T-cell (primary cell): ENCODE measurements around the gene C1QTNF6. TPM values are rescaled to one million over a fixed set of nuclear protein-coding genes. Genes with fewer than 3 reads are reported as not detected.
A peak's percentile ranks its signal among the peaks of the same experiment; 100 is the strongest.

Source experiments
- ATAC-seq, 4 experiments: fragments of 200-7000 bp in 3 of 4; fragments of 150-1000 bp in 1 of 4; cut with Tn5 transposase; replicated peaks in 1 of 4; 1 replicate in 3 of 4; 2 replicates in 1 of 4; pipeline ENCODE4 v1.10.0; 2021; ENCODE audit warnings: moderate library complexity in 3 of 4, mild to moderate bottlenecking in 2 of 4, moderate number of reproducible peaks in 1 of 4
- CTCF ChIA-PET, 2 donors: fragments of 300-600 bp; sonication (Branson Sonifier 250); formaldehyde crosslinking; loops; one replicate each; lab custom pipeline; 2022; ENCODE audit warnings: antibody characterized with exemption in 2 of 2; lab: Charles Lee
- POLR2A ChIA-PET, 2 donors: fragments of 300-600 bp; sonication (Branson Sonifier 250); formaldehyde crosslinking; loops; one replicate each; lab custom pipeline; 2022; ENCODE audit warnings: antibody characterized with exemption in 2 of 2; lab: Charles Lee
- DNase-seq, 35 experiments: peaks; one replicate each; pipeline versions ENCODE4 v3.0.0 to v3.0.0-alpha.2; 2013 to 2023
- H3K27ac ChIP-seq: one replicate; pipeline ENCODE4 v1.5.1; 2013; ENCODE audit warnings: low read length
- H3K27me3 ChIP-seq, 2 experiments: replicated peaks in 1 of 2; 1 replicate in 1 of 2; 2 replicates in 1 of 2; pipeline versions ENCODE4 v1.6.1 to v1.7.0; 2013; ENCODE audit warnings: low read length in 1 of 2, mixed read lengths in 1 of 2; ENCODE audit not compliant: control insufficient read depth in 2 of 2, insufficient read depth in 2 of 2; ENCODE audit errors: extremely low read depth in 1 of 2
- H3K36me3 ChIP-seq, 2 donors: 1 replicate in 1 of 2; 2 replicates in 1 of 2; pipeline versions ENCODE4 v1.6.1 to v1.7.0; 2013; ENCODE audit warnings: low read length in 1 of 2; ENCODE audit not compliant: control insufficient read depth in 2 of 2, insufficient read depth in 1 of 2; ENCODE audit errors: extremely low read depth in 1 of 2
- H3K4me1 ChIP-seq, 2 experiments: 1 replicate in 1 of 2; 2 replicates in 1 of 2; pipeline versions ENCODE4 v1.6.1 to v1.7.0; 2013; ENCODE audit warnings: low read length in 2 of 2, mixed read lengths in 1 of 2; ENCODE audit not compliant: insufficient read depth in 2 of 2, control insufficient read depth in 1 of 2; ENCODE audit errors: extremely low read depth in 1 of 2
- H3K4me3 ChIP-seq, 2 donors: 1 replicate in 1 of 2; 2 replicates in 1 of 2; pipeline versions ENCODE4 v1.5.1 to v1.7.0; 2013; ENCODE audit warnings: mild to moderate bottlenecking in 2 of 2, low read length in 1 of 2, moderate library complexity in 1 of 2; ENCODE audit not compliant: control insufficient read depth in 1 of 2; ENCODE audit errors: extremely low read depth in 1 of 2
- H3K9me3 ChIP-seq: 2 replicates; pipeline ENCODE4 v1.7.0; 2013
- H3K27ac Mint-ChIP-seq, 2 donors: one replicate each; pipeline ENCODE4 v1.8.0; 2020 to 2021; ENCODE audit warnings: mild to moderate bottlenecking in 2 of 2, mixed read lengths in 2 of 2
- H3K27me3 Mint-ChIP-seq, 2 donors: one replicate each; pipeline ENCODE4 v1.8.0; 2021 to 2022; ENCODE audit warnings: mixed read lengths in 2 of 2
- H3K36me3 Mint-ChIP-seq: one replicate; pipeline ENCODE4 v1.8.0; 2021; ENCODE audit warnings: mixed read lengths
- H3K4me1 Mint-ChIP-seq, 3 donors: one replicate each; pipeline ENCODE4 v1.8.0; 2020 to 2022; ENCODE audit warnings: mixed read lengths in 3 of 3, mild to moderate bottlenecking in 1 of 3
- H3K4me3 Mint-ChIP-seq, 3 donors: one replicate each; pipeline ENCODE4 v1.8.0; 2020 to 2022; ENCODE audit warnings: mild to moderate bottlenecking in 3 of 3, mixed read lengths in 3 of 3, moderate library complexity in 3 of 3
- H3K9me3 Mint-ChIP-seq, 3 donors: one replicate each; pipeline ENCODE4 v1.8.0; 2020 to 2022; ENCODE audit warnings: mixed read lengths in 3 of 3
- WGBS: methylation state at CpG from one replicate; pipeline ENCODE4 v1.1.5; 2013; ENCODE audit warnings: missing lambda C conversion rate; ENCODE audit not compliant: insufficient coverage; 5-methylcytosine and 5-hydroxymethylcytosine counted together
- total RNA-seq, 35 experiments: library from RNA in 6 of 35; stranded (reverse) in 6 of 35; fragments of 120-200 nt in 1 of 35; gene quantifications; one replicate each; pipeline versions ENCODE4 v1.2.1 to v1.2.4 and lab custom pipeline; 2013 to 2026

The C1QTNF6 gene
- total RNA-seq, 5 donors from 2014 or later (not counting 1 experiment from before 2014, with no cell fraction given), result 9.0 to 26.4 (median 22.0) TPM

GRCh38 chr22:37167176-37167980, 20.7 kb downstream of the C1QTNF6 start:
- peak overlapping the region; percentile 45 for H3K27ac ChIP-seq
- H3K9me3 ChIP-seq, result no peaks in the 10 kb centered on the region
- DNase-seq (no peak), ATAC-seq (no peak)
- H3K27me3 Mint-ChIP-seq, result no peaks in the 10 kb centered on the region
- CTCF ChIA-PET, result interaction anchor here (0.9 to 4.1 kb wide), 5 partner anchors 31 to 88 kb away, joined by 3 to 20 read pairs (median 3); no protein-coding TSS in a partner anchor
- POLR2A ChIA-PET, result no interaction called here
- H3K4me3 ChIP-seq, result peak overlapping the region in 1 of 2 donors; percentile 31
- H3K9me3 Mint-ChIP-seq, result no peaks in the 10 kb centered on the region
- H3K4me1 ChIP-seq, result peaks cover 18 to 87% of the 10 kb centered on the region in 2 experiments
- peak overlapping the region; percentile 96 to 97 for H3K27ac Mint-ChIP-seq
- no peaks in the 10 kb centered on the region for H3K36me3 ChIP-seq
- H3K4me1 Mint-ChIP-seq, result peaks cover 77 to 91% (median 90%) of the 10 kb centered on the region in 3 donors
- no peaks in the 10 kb centered on the region for H3K27me3 ChIP-seq
- peak overlapping the region; percentile 74 to 85 (median 82) for H3K4me3 Mint-ChIP-seq
- 70% methylated on average over 11 of the region's 17 CpGs for WGBS
- no peaks in the 10 kb centered on the region for H3K36me3 Mint-ChIP-seq

- peak overlapping the region; percentile 45 for H3K27ac ChIP-seq
- ChIA-PET CTCF (interaction anchor here (0.7 to 4.1 kb wide), 7 partner anchors 31 to 391 kb away, joined by 3 to 20 read pairs (median 5); partner anchors contain the start of gene IFT27 (in 1 of the 2)), POLR2A (no interaction called here)
- Mint-ChIP-seq H3K9me3 (no peaks in the 10 kb centered on the region), H3K4me1 (peaks cover 84 to 97% (median 94%) of the 10 kb centered on the region in 3 donors), H3K27me3 (no peaks in the 10 kb centered on the region), H3K36me3 (no peaks in the 10 kb centered on the region), H3K27ac (peak overlapping the region; percentile 96 to 97), H3K4me3 (peak overlapping the region; percentile 74 to 85 (median 82))
- H3K9me3 ChIP-seq, result no peaks in the 10 kb centered on the region
- DNase-seq (peak; percentile 54 to 92 (median 78)), ATAC-seq (peak; percentile 60 to 76 (median 68))
- H3K27me3 ChIP-seq, result no peaks in the 10 kb centered on the region
- peaks cover 20 to 94% of the 10 kb centered on the region in 2 experiments for H3K4me1 ChIP-seq
- 9% methylated on average over 12 of the region's 13 CpGs for WGBS
- H3K4me3 ChIP-seq, result peak overlapping the region in 1 of 2 donors; percentile 31
- no peaks in the 10 kb centered on the region for H3K36me3 ChIP-seq
These were observed 21.4 kb downstream of the C1QTNF6 start for GRCh38 chr22:37166675-37167066.

- ChIA-PET POLR2A (no interaction called here), CTCF (interaction anchor here (0.5 to 4.1 kb wide), 7 partner anchors 32 to 390 kb away, joined by 3 to 20 read pairs (median 4); partner anchors contain the start of gene IFT27 (in 1 of the 2))
- peak overlapping the region; percentile 96 to 97 for H3K27ac Mint-ChIP-seq
- 32% methylated on average over 14 of the region's 25 CpGs for WGBS
- Histone ChIP-seq H3K9me3 (no peaks in the 10 kb centered on the region), H3K27ac (peak overlapping the region; percentile 45), H3K36me3 (no peaks in the 10 kb centered on the region), H3K4me1 (peaks cover 20 to 100% of the 10 kb centered on the region in 2 experiments), H3K4me3 (peak overlapping the region in 1 of 2 donors; percentile 31), H3K27me3 (no peaks in the 10 kb centered on the region)
- ATAC-seq (peak; percentile 18 to 42 (median 24)), DNase-seq (peak in 18 of 35 experiments; percentile 19 to 56 (median 34))
- H3K36me3 Mint-ChIP-seq, result no peaks in the 10 kb centered on the region
- H3K27me3 Mint-ChIP-seq, result no peaks in the 10 kb centered on the region
- peak overlapping the region; percentile 74 to 85 (median 82) for H3K4me3 Mint-ChIP-seq
- H3K4me1 Mint-ChIP-seq, result peaks cover 81 to 96% (median 94%) of the 10 kb centered on the region in 3 donors
- H3K9me3 Mint-ChIP-seq, result no peaks in the 10 kb centered on the region
These were observed 21.9 kb downstream of the C1QTNF6 start for GRCh38 chr22:37165940-37166674.

DNA sequence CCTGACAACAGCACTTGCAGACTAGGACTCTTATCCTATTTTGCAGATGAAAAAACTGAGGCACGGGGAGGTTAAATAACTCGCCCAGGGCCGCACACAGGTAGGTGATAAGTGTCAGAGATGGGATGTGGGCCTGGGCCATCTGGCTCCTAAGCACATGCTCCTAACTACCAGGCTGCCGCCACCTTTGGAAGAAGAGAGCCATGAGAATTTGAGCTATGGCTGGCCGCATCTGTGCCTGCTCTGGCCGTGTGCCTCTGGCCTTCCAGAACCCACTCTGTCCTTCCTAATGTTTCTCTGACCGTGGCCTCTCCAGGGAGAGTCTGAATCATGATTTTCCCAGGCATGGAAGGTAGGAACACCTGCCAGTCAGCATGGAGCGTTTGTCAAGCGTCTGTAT, 23.0 kb downstream of the C1QTNF6 start:
- no peaks in the 10 kb centered on the region for H3K27me3 Mint-ChIP-seq
- H3K27me3 ChIP-seq, result no peaks in the 10 kb centered on the region
- CTCF ChIA-PET, result interaction anchor here in 1 of 2 donors (4.1 kb wide), 1 partner anchor 42 kb away, joined by 20 read pairs; no protein-coding TSS in a partner anchor
- H3K27ac ChIP-seq, result peak overlapping the region; percentile 88
- DNase-seq (no peak), ATAC-seq (no peak)
- no peak overlapping the region for H3K4me3 ChIP-seq
- peak overlapping the region in 1 of 3 donors; percentile 50 for H3K4me3 Mint-ChIP-seq
- WGBS, result 78% methylated on average over 3 of the region's 9 CpGs
- peak overlapping the region; percentile 77 to 97 for H3K27ac Mint-ChIP-seq
- H3K36me3 ChIP-seq, result no peaks in the 10 kb centered on the region
- peaks cover 74 to 94% (median 86%) of the 10 kb centered on the region in 3 donors for H3K4me1 Mint-ChIP-seq
- H3K4me1 ChIP-seq, result peaks cover 20 to 100% of the 10 kb centered on the region in 2 experiments
- no peaks in the 10 kb centered on the region for H3K9me3 Mint-ChIP-seq
- no peaks in the 10 kb centered on the region for H3K36me3 Mint-ChIP-seq
- POLR2A ChIA-PET, result no interaction called here
- H3K9me3 ChIP-seq, result no peaks in the 10 kb centered on the region

- H3K9me3 Mint-ChIP-seq, result no peaks in the 10 kb centered on the region
- Histone ChIP-seq H3K4me3 (no peak overlapping the region), H3K27ac (peak overlapping the region; percentile 88), H3K4me1 (peaks cover 19 to 100% of the 10 kb centered on the region in 2 experiments), H3K36me3 (no peaks in the 10 kb centered on the region), H3K9me3 (no peaks in the 10 kb centered on the region), H3K27me3 (no peaks in the 10 kb centered on the region)
- no peak for ATAC-seq
- POLR2A ChIA-PET, result no interaction called here
- peak overlapping the region in 1 of 3 donors; percentile 50 for H3K4me3 Mint-ChIP-seq
- 39% methylated on average over 3 of the region's 5 CpGs for WGBS
- CTCF ChIA-PET, result interaction anchor here in 1 of 2 donors (4.1 kb wide), 1 partner anchor 42 kb away, joined by 20 read pairs; no protein-coding TSS in a partner anchor
- no peaks in the 10 kb centered on the region for H3K27me3 Mint-ChIP-seq
- peak in 1 of 35 experiments; percentile 27 for DNase-seq
- H3K36me3 Mint-ChIP-seq, result no peaks in the 10 kb centered on the region
- peak overlapping the region; percentile 93 to 97 for H3K27ac Mint-ChIP-seq
- peaks cover 69 to 90% (median 80%) of the 10 kb centered on the region in 3 donors for H3K4me1 Mint-ChIP-seq
These were observed 23.6 kb downstream of the C1QTNF6 start for GRCh38 chr22:37164505-37164887.
